Mucosa of rectum (tissue), 2 donors: ENCODE measurements around the gene GRIA3.
A peak's percentile ranks its signal among the peaks of the same experiment; 100 is the strongest.

Experiments
- H3K27ac ChIP-seq, 2 donors: one replicate each; pipeline ENCODE4 v1.7.0; 2013; ENCODE audit warnings: inconsistent platforms in 2 of 2, low read depth in 2 of 2, low read length in 2 of 2
- H3K27me3 ChIP-seq, 2 donors: one replicate each; pipeline ENCODE4 v1.7.0; 2013; ENCODE audit warnings: low read length in 2 of 2; ENCODE audit not compliant: control insufficient read depth in 2 of 2, insufficient read depth in 2 of 2
- H3K36me3 ChIP-seq, 2 donors: one replicate each; pipeline ENCODE4 v1.7.0; 2013; ENCODE audit warnings: low read length in 2 of 2; ENCODE audit not compliant: control insufficient read depth in 2 of 2, insufficient read depth in 2 of 2
- H3K4me1 ChIP-seq, 2 donors: one replicate each; pipeline ENCODE4 v1.7.0; 2013; ENCODE audit warnings: low read length in 2 of 2, mild to moderate bottlenecking in 1 of 2; ENCODE audit not compliant: control insufficient read depth in 2 of 2, insufficient read depth in 2 of 2
- H3K4me3 ChIP-seq, 2 donors: one replicate each; pipeline ENCODE4 v1.7.0; 2013; ENCODE audit warnings: low read length in 2 of 2
- H3K9ac ChIP-seq, 2 donors: one replicate each; pipeline ENCODE4 v1.7.0; 2013; ENCODE audit warnings: low read length in 2 of 2, low read depth in 1 of 2, mild to moderate bottlenecking in 1 of 2
- H3K9me3 ChIP-seq, 2 donors: one replicate each; pipeline ENCODE4 v1.7.0; 2013; ENCODE audit warnings: low read length in 2 of 2; ENCODE audit not compliant: control insufficient read depth in 2 of 2
- donor health status: healthy.
- donor health status: Normal muscosa, but diverticular disease.

Gene GRIA3

DNA sequence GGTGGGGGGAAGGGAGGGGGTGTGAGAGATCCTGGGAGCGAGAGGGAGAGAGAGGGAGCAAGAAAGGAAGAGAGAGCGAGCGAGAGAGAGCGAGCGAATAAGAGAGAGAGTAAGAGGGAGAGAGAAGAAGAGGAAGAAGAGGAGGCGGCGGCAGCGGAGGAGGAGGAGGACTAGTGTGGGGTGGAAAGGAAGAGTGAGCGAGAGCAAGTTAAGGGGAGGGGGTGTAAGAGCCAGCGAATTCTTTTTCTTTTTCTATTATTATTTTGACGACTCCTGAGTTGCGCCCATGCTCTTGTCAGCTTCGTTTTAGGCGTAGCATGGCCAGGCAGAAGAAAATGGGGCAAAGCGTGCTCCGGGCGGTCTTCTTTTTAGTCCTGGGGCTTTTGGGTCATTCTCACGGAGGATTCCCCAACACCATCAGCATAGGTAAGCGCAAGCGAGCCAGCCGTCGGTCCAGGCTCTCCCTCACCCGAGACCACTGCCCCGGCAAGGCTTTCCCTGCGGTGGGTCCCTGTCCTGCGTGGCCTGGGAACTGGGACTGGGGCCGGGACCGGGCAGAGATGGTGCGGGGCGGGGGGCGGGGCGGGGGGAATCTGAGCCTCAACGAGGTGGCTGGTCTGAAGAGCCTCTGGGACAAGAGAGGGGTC lies at the start of gene GRIA3:
GRIA3 (plus strand) TSS at position 60 of the 647 bp plus-strand sequence; CDS start at position 318, 258 bp downstream.
- H3K4me1 ChIP-seq = no peaks in the 10 kb centered on the region
- H3K27me3 ChIP-seq = no peaks in the 10 kb centered on the region
- H3K4me3 ChIP-seq = peak within 1 kb of the TSS in 1 of 2 donors; percentile 29
- no peaks in the 10 kb centered on the region for H3K9me3 ChIP-seq
- H3K36me3 ChIP-seq = no peaks in the 10 kb centered on the region
- no peak within 1 kb of the TSS for H3K9ac ChIP-seq
- H3K27ac ChIP-seq = no peak within 1 kb of the TSS

DNA sequence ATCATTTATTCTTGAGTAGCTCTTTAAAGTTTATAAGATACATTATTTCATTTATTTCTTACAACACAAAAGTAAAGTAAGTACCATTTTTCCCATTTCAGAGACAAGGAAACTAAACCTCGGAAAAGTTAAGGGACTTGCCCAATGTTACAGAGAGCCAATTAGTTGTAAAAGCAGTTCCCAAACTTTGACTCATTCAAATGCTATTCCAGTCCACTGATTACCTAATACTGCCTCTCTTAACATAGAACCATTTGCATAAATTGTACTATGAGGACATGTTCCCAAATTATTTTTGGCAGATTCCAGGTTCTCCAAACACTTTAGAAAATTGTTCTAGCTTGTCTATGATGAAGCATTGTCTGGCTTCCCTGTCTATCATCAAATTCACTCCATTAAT lies 45.6 kb upstream of the GRIA3 start:
- Histone ChIP-seq H3K27me3 (no peaks in the 10 kb centered on the region), H3K27ac (no peak overlapping the region), H3K9me3 (no peaks in the 10 kb centered on the region)

DNA sequence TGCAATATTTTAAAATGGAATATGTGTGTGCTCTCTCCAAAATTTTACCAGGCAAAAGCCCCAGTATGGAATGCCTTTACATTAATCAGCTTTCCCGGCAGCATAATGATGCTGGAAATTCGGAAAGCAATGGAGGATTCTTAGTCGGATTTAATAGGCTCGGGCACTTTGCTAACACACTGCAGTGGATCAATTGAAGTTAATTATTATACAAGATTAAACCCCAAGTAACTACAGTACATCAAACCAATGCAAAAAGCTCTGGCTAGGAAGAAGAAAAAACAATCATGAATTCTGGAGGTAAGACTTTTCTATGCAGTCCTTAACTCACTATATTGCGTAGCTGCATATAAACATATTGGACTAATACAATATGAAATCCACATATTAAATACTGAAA lies 43.6 kb upstream of the GRIA3 start:
- Histone ChIP-seq H3K4me3 (no peak overlapping the region), H3K36me3 (no peaks in the 10 kb centered on the region)

More for the DNA sequence above, 45.6 kb upstream of the GRIA3 start:
- H3K4me1 ChIP-seq = no peaks in the 10 kb centered on the region
- H3K36me3 ChIP-seq = no peaks in the 10 kb centered on the region
- H3K9ac ChIP-seq = no peak overlapping the region
- no peak overlapping the region for H3K4me3 ChIP-seq

DNA sequence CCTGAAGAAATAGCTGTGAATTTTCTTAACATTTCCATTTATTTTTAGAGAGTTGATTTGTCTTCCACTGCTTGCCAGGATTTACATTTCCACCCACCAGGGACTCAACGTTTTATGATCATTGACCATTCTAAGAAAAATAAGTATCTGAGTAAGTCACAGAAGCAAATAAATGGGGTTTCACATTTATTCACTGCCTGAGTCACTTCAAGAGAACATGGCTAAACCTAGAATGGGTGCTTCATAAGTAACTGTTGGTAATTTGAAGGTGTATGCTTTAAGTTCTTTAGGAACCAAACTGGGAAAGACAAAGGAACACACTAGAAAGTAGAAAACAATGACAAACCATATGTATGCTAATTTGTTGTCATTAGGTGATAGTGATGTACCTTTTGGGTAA lies 43.2 kb upstream of the GRIA3 start:
- H3K4me3 ChIP-seq = no peak overlapping the region
- H3K27ac ChIP-seq = no peak overlapping the region
- H3K36me3 ChIP-seq = no peaks in the 10 kb centered on the region
- H3K4me1 ChIP-seq = no peaks in the 10 kb centered on the region
- no peak overlapping the region for H3K9ac ChIP-seq
- no peaks in the 10 kb centered on the region for H3K9me3 ChIP-seq
- no peaks in the 10 kb centered on the region for H3K27me3 ChIP-seq

More for the DNA sequence above, 43.6 kb upstream of the GRIA3 start:
- Histone ChIP-seq H3K9ac (no peak overlapping the region), H3K27ac (no peak overlapping the region), H3K9me3 (no peaks in the 10 kb centered on the region), H3K27me3 (no peaks in the 10 kb centered on the region), H3K4me1 (no peaks in the 10 kb centered on the region)

DNA sequence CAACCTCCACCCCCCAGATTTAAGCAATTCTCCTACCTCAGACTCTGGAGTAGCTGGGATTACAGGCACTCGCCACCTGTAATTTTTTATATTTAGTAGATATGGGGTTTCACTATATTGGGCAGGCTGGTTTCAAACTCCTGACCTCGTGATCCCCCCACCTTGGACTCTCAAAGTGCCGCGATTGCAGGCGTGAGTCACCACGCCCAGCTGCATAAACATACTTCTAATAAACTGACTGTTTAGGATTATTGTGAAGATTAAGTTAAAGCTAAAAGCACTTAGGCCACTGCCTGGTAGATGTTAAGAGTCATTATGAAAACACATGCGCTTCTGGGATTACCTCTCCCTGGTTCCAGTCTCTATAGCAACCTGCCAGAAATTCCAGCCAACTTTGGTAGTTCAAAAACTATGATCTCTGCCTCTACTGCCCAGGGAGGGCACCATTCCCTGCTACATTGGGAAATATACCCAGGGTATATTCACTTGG lies 30.2 kb upstream of the GRIA3 start:
- Histone ChIP-seq H3K9ac (no peak overlapping the region), H3K27me3 (no peaks in the 10 kb centered on the region), H3K27ac (no peak overlapping the region), H3K4me3 (no peak overlapping the region), H3K4me1 (no peaks in the 10 kb centered on the region), H3K36me3 (no peaks in the 10 kb centered on the region), H3K9me3 (no peaks in the 10 kb centered on the region)

DNA sequence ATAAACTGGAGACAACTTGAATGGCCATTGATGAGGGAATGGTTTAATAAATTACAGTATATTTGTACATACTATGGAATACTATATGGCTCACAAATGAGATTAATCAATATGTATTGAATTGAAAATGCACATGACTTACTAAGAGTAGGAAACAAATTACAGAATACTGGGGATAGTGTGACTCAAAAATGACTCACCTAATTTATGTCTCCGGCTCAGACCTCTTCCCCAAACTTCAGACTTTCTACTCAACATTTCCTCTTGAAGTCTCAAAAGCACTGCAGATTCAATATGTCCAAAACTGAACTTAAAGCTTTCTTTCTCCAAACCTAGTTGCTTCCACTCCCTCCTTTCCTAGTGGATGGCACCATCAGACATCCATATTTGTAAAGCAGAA lies 28.8 kb upstream of the GRIA3 start:
- H3K9ac ChIP-seq = no peak overlapping the region
- H3K9me3 ChIP-seq = no peaks in the 10 kb centered on the region
- no peaks in the 10 kb centered on the region for H3K36me3 ChIP-seq
- H3K4me1 ChIP-seq = no peaks in the 10 kb centered on the region
- no peak overlapping the region for H3K27ac ChIP-seq
- no peak overlapping the region for H3K4me3 ChIP-seq
- no peaks in the 10 kb centered on the region for H3K27me3 ChIP-seq

DNA sequence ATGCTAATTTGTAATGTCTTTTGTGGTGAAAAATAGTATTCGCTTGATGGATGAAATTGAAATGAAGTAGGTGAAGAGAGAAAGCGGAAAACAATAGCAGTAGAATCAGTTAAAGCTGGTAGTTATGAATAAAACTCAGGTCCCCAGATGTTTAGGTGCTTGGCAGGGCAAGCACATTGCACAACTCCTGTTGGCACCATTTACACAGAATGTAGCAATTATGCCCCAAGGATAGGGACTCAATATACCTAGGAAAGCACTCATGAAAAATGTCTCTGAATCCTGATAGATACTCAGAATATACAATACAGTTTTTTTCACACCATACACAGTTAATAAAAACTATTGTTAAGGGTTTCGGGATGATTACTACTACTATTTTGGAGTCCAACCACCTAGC lies 26.5 kb upstream of the GRIA3 start:
- no peak overlapping the region for H3K27ac ChIP-seq
- H3K36me3 ChIP-seq = no peaks in the 10 kb centered on the region

DNA sequence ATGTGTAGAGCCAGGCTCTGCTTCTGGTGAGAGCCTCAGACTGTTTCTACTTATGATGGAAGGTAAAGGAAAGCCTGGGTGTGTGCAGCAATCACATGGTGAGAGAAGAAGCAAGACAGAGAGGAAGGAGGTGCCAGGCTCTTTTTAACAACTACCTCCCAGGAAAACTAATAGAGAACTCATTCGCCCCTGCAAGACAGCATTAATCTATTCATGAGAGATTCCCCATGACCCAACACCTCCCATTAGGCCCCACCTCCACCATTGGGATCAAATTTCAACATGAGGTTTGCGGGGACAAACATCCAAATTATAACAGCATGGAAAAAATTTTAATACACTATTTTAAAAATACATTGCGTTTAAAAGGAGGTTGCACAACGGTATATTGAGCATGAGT lies 24.7 kb upstream of the GRIA3 start:
- no peaks in the 10 kb centered on the region for H3K36me3 ChIP-seq
- no peak overlapping the region for H3K9ac ChIP-seq
- no peak overlapping the region for H3K4me3 ChIP-seq
- no peaks in the 10 kb centered on the region for H3K4me1 ChIP-seq
- H3K27ac ChIP-seq = no peak overlapping the region
- peaks cover 0 to 3% of the 10 kb centered on the region in 2 donors for H3K9me3 ChIP-seq
- no peaks in the 10 kb centered on the region for H3K27me3 ChIP-seq

More for the DNA sequence above, 26.5 kb upstream of the GRIA3 start:
- Histone ChIP-seq H3K27me3 (no peaks in the 10 kb centered on the region), H3K4me1 (no peaks in the 10 kb centered on the region), H3K9ac (no peak overlapping the region), H3K4me3 (no peak overlapping the region), H3K9me3 (peaks cover 0 to 3% of the 10 kb centered on the region in 2 donors)

DNA sequence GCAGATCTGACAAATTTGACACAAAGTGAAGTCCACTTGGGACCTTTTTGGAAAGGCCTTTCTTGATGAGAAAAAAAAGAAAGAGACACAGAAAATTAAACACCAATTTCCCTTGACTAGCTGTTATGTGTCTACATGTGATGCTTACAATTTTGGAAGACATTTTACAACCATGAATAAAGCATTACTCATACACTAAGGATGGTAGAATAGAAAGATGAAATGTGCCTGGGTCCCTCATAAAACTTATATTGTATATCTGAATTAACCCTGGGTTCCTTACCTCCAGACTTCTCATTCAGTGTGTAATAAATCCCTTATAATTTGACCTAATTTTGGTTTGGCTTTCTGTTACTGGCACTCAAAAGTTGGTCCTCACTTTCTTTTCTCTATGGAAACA lies 16.5 kb upstream of the GRIA3 start:
- Histone ChIP-seq H3K4me1 (no peaks in the 10 kb centered on the region), H3K9ac (no peak overlapping the region), H3K36me3 (no peaks in the 10 kb centered on the region), H3K9me3 (no peaks in the 10 kb centered on the region), H3K27me3 (no peaks in the 10 kb centered on the region), H3K4me3 (no peak overlapping the region), H3K27ac (no peak overlapping the region)

DNA sequence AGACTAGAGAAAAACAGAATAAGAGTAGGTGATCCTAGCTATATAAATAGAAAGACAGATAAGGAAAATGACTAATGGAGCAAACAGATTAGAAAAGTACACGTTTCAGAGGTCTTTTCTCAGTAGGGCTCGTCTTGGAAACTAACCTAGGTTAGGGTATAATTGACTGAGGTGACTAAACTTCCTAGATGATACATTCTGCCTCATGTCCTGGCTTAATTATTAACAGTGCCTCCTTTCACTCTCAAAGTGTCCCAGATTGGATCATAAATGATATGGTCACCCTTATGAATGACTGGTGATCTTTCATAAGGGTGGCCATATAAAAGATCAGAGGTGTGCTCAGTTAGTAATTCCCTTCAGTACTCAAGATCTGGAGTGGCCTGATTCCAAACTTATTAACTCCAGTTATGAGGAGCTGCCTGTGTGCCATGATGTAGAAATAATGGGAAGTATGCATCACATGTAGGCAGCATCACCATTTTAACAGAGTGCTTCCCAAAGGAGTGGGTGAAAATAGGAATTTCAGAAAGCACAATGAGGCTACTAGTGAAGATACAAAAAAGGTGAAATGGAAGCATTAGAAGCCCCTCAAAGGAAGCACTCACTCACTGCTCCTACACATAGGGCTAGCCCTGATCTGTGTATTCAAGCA lies 14.7 kb upstream of the GRIA3 start:
- no peaks in the 10 kb centered on the region for H3K4me1 ChIP-seq
- H3K9me3 ChIP-seq = no peaks in the 10 kb centered on the region
- H3K4me3 ChIP-seq = no peak overlapping the region
- H3K36me3 ChIP-seq = no peaks in the 10 kb centered on the region
- H3K27ac ChIP-seq = no peak overlapping the region
- H3K9ac ChIP-seq = no peak overlapping the region
- H3K27me3 ChIP-seq = no peaks in the 10 kb centered on the region
